GM23338 (cell line): ENCODE measurements around the gene ATXN7L2. TPM values are rescaled to one million over a fixed set of nuclear protein-coding genes. Genes with fewer than 3 reads are reported as not detected.

Source experiments
- ATAC-seq: fragments of 200-7000 bp; cut with Tn5 transposase; 3 replicates; pipeline ENCODE4 v1.9.1; 2020
- DNase-seq: peaks from one replicate; pipeline ENCODE4 v3.0.0-alpha.2; 2015; ENCODE audit warnings: low spot score
- H2AFZ ChIP-seq: fragments of 200-600 bp; sonication (generic); 2 replicates; pipeline ENCODE4 v1.8.0; 2016; ENCODE audit warnings: antibody characterized with exemption, mild to moderate bottlenecking, moderate library complexity
- H3F3A ChIP-seq: fragments of 200-600 bp; sonication (generic); replicated peaks from 2 replicates; pipeline ENCODE4 v1.8.0; 2017; ENCODE audit warnings: antibody characterized with exemption, mixed run types, low read depth
- H3K27ac ChIP-seq: fragments of 200-600 bp; sonication (generic); 2 replicates; pipeline ENCODE4 v1.6.1; 2016; ENCODE audit warnings: low read depth
- H3K27me3 ChIP-seq: fragments of 200-600 bp; sonication (generic); 2 replicates; pipeline ENCODE4 v1.8.0; 2016; ENCODE audit warnings: mild to moderate bottlenecking, mixed run types, moderate library complexity; ENCODE audit not compliant: insufficient read depth
- H3K36me3 ChIP-seq: fragments of 200-600 bp; sonication (generic); 2 replicates; pipeline ENCODE4 v1.8.0; 2016; ENCODE audit warnings: mild to moderate bottlenecking; ENCODE audit not compliant: insufficient read depth
- H3K4me1 ChIP-seq: fragments of 200-600 bp; sonication (generic); 2 replicates; pipeline ENCODE4 v1.8.0; 2016; ENCODE audit warnings: mild to moderate bottlenecking, moderate library complexity; ENCODE audit not compliant: insufficient read depth
- H3K4me2 ChIP-seq: fragments of 200-600 bp; sonication (generic); 2 replicates; pipeline ENCODE4 v1.7.1; 2017; ENCODE audit warnings: mixed run types
- H3K4me3 ChIP-seq: fragments of 200-600 bp; sonication (generic); 2 replicates; pipeline ENCODE4 v1.6.1; 2016; ENCODE audit warnings: mixed run types
- H3K79me2 ChIP-seq: fragments of 200-600 bp; sonication (generic); replicated peaks from 2 replicates; pipeline ENCODE4 v1.8.0; 2017; ENCODE audit warnings: mild to moderate bottlenecking; ENCODE audit not compliant: insufficient read depth
- H3K9me2 ChIP-seq: fragments of 200-600 bp; sonication (generic); 2 replicates; pipeline ENCODE4 v1.8.0; 2017; ENCODE audit not compliant: insufficient read depth
- H4K20me1 ChIP-seq: fragments of 200-600 bp; sonication (generic); replicated peaks from 2 replicates; pipeline ENCODE4 v1.8.0; 2017; ENCODE audit warnings: mild to moderate bottlenecking; ENCODE audit not compliant: insufficient read depth
- H3K27ac Mint-ChIP-seq: 2 replicates; pipeline ENCODE4 v1.8.0; 2020; ENCODE audit warnings: inconsistent platforms, mild to moderate bottlenecking, moderate library complexity, mixed read lengths
- H3K27me3 Mint-ChIP-seq: 3 replicates; pipeline ENCODE4 v1.8.0; 2022; ENCODE audit warnings: low read depth, mild to moderate bottlenecking, moderate library complexity, mixed read lengths, inconsistent platforms; ENCODE audit not compliant: insufficient read depth, poor library complexity
- H3K36me3 Mint-ChIP-seq: 3 replicates; pipeline ENCODE4 v1.8.0; 2021; ENCODE audit warnings: low read depth, mild to moderate bottlenecking, inconsistent platforms, moderate library complexity, mixed read lengths
- H3K4me1 Mint-ChIP-seq: 3 replicates; pipeline ENCODE4 v1.8.0; 2020; ENCODE audit warnings: mild to moderate bottlenecking, inconsistent platforms, mixed read lengths
- H3K4me3 Mint-ChIP-seq: 3 replicates; pipeline ENCODE4 v1.8.0; 2021; ENCODE audit warnings: moderate library complexity, mild to moderate bottlenecking, inconsistent platforms, mixed read lengths
- H3K9me3 Mint-ChIP-seq: 3 replicates; pipeline ENCODE4 v1.8.0; 2020; ENCODE audit warnings: moderate library complexity, mild to moderate bottlenecking, inconsistent platforms, mixed read lengths
- CREB1 ChIP-seq: fragments of 250-450 bp; sonication (Bioruptor Pico); IDR thresholded peaks from 2 replicates; pipeline ENCODE4 v1.5.0; 2020; ENCODE audit warnings: low read depth, mild to moderate bottlenecking, moderate library complexity
- EZH2 ChIP-seq: fragments of 200-600 bp; sonication (generic); IDR thresholded peaks from one replicate; pipeline ENCODE4 v1.8.0; 2017; ENCODE audit warnings: antibody characterized with exemption, mild to moderate bottlenecking, low read depth; ENCODE audit not compliant: unreplicated experiment
- EZH2phosphoT487 ChIP-seq: fragments of 200-600 bp; sonication (generic); IDR thresholded peaks from one replicate; pipeline ENCODE4 v1.8.1; 2018; ENCODE audit warnings: antibody characterized with exemption; ENCODE audit not compliant: unreplicated experiment
- JUNB ChIP-seq: IDR thresholded peaks from one replicate; pipeline ENCODE4 v1.6.1; 2016; ENCODE audit warnings: antibody characterized with exemption; ENCODE audit not compliant: unreplicated experiment
- NANOG ChIP-seq: IDR thresholded peaks from 2 replicates; pipeline ENCODE4 v1.6.1; 2016; ENCODE audit warnings: antibody characterized with exemption, borderline replicate concordance
- STAT1 ChIP-seq: IDR thresholded peaks from one replicate; pipeline ENCODE4 v1.6.1; 2016; ENCODE audit warnings: antibody characterized with exemption; ENCODE audit not compliant: unreplicated experiment
- ZNF114 ChIP-seq: fragments of 250-450 bp; sonication (Bioruptor Pico); IDR thresholded peaks from 2 replicates; pipeline ENCODE4 v1.5.0; 2020; ENCODE audit warnings: mild to moderate bottlenecking, moderate library complexity
- ZNF331 ChIP-seq: fragments of 250-450 bp; sonication (Bioruptor Pico); IDR thresholded peaks from 2 replicates; pipeline ENCODE4 v1.5.0; 2020; ENCODE audit warnings: low read depth, mild to moderate bottlenecking, moderate library complexity
- polyA plus RNA-seq: library from polyadenylated mRNA; unstranded; fragments of >200 nt; fragmentation: Nextera tagmentation; extraction: Ambion mirVana; gene quantifications from 2 replicates; pipeline ENCODE4 v1.2.1, GENCODE V29; 2016
- total RNA-seq: library from RNA; depleted of rRNA; stranded (reverse); fragments of >200 nt; shearing (Covaris generic); gene quantifications from 2 replicates; pipeline ENCODE4 v1.2.3, GENCODE V29; 2014
- TF ChIP-seq, protein P1 (sequence below), 2 experiments: fragments of 200-600 bp in 1 of 2; sonication (generic) in 1 of 2; conservative IDR thresholded peaks; 2 replicates each; pipeline versions ENCODE4 v1.5.1 to v1.6.1; 2016 to 2017; ENCODE audit warnings: antibody characterized with exemption in 2 of 2, low read depth in 2 of 2, mild to moderate bottlenecking in 2 of 2, moderate library complexity in 1 of 2
- TF ChIP-seq, protein P2 (sequence below): IDR thresholded peaks from one replicate; pipeline ENCODE4 v1.6.1; 2018; ENCODE audit warnings: antibody characterized with exemption; ENCODE audit not compliant: unreplicated experiment
- TF ChIP-seq, protein P3 (sequence below): fragments of 250-450 bp; sonication (Bioruptor Pico); IDR thresholded peaks from 2 replicates; pipeline ENCODE4 v1.5.0; 2020; ENCODE audit warnings: mild to moderate bottlenecking, moderate library complexity

Gene ATXN7L2
- total and polyA plus RNA-seq, 2 experiments from 2014 or later: 8.0 to 9.9 TPM

DNA sequence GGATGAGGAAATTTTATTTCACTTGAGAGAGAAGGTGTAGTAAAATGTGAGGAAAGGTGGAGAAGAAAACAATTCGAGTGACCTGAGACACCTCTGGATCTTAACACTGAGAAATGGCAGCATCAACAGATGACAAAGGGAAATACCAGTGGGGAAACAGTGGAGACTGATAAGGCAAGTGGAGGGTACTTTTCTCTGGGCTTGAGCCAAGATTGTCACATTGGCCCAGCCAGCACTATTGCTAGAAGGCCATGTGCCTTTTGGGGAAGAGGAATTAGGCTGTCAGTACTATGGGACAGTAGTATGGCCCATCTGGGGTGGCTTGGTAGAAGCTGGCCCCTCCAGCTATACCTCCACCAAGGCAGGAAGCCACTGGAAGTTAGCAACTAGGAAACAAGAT is 9.0 kb upstream of the ATXN7L2 start:
- no peak overlapping the region for H3K27ac Mint-ChIP-seq
- Histone ChIP-seq H3K9me2 (no peaks in the 10 kb centered on the region), H3K4me2 (no peak overlapping the region), H3K4me1 (no peaks in the 10 kb centered on the region; the same call in 1 of the 2 replicates), H3K27me3 (peaks cover 8% of the 10 kb centered on the region; the same call in 1 of the 2 replicates), H2AFZ (no peak overlapping the region), H3F3A (no peaks in the 10 kb centered on the region), H3K79me2 (no peaks in the 10 kb centered on the region), H4K20me1 (no peaks in the 10 kb centered on the region), H3K36me3 (no peaks in the 10 kb centered on the region), H3K4me3 (no peak overlapping the region), H3K27ac (no peak overlapping the region)
- no peaks in the 10 kb centered on the region; the same call in 2 of the 3 replicates for H3K9me3 Mint-ChIP-seq
- no peak overlapping the region for H3K4me3 Mint-ChIP-seq
- peaks cover 10% of the 10 kb centered on the region; the same call in 2 of the 3 replicates for H3K4me1 Mint-ChIP-seq
- DNase-seq: no peak
- H3K27me3 Mint-ChIP-seq: peaks cover 10% of the 10 kb centered on the region
- TF ChIP-seq ZNF114 (CRISPR knock-in tag) (no peak), EZH2 (no peak), ZNF331 (CRISPR knock-in tag) (no peak), STAT1 (no peak), JUNB (no peak), EZH2phosphoT487 (no peak)
- TF ChIP-seq, protein P1, sequence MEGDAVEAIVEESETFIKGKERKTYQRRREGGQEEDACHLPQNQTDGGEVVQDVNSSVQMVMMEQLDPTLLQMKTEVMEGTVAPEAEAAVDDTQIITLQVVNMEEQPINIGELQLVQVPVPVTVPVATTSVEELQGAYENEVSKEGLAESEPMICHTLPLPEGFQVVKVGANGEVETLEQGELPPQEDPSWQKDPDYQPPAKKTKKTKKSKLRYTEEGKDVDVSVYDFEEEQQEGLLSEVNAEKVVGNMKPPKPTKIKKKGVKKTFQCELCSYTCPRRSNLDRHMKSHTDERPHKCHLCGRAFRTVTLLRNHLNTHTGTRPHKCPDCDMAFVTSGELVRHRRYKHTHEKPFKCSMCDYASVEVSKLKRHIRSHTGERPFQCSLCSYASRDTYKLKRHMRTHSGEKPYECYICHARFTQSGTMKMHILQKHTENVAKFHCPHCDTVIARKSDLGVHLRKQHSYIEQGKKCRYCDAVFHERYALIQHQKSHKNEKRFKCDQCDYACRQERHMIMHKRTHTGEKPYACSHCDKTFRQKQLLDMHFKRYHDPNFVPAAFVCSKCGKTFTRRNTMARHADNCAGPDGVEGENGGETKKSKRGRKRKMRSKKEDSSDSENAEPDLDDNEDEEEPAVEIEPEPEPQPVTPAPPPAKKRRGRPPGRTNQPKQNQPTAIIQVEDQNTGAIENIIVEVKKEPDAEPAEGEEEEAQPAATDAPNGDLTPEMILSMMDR (conservative IDR thresholded peaks at IDR 0.05; ENCODE audit: low read depth in 2 of 2): no peak
- TF ChIP-seq, protein P2, sequence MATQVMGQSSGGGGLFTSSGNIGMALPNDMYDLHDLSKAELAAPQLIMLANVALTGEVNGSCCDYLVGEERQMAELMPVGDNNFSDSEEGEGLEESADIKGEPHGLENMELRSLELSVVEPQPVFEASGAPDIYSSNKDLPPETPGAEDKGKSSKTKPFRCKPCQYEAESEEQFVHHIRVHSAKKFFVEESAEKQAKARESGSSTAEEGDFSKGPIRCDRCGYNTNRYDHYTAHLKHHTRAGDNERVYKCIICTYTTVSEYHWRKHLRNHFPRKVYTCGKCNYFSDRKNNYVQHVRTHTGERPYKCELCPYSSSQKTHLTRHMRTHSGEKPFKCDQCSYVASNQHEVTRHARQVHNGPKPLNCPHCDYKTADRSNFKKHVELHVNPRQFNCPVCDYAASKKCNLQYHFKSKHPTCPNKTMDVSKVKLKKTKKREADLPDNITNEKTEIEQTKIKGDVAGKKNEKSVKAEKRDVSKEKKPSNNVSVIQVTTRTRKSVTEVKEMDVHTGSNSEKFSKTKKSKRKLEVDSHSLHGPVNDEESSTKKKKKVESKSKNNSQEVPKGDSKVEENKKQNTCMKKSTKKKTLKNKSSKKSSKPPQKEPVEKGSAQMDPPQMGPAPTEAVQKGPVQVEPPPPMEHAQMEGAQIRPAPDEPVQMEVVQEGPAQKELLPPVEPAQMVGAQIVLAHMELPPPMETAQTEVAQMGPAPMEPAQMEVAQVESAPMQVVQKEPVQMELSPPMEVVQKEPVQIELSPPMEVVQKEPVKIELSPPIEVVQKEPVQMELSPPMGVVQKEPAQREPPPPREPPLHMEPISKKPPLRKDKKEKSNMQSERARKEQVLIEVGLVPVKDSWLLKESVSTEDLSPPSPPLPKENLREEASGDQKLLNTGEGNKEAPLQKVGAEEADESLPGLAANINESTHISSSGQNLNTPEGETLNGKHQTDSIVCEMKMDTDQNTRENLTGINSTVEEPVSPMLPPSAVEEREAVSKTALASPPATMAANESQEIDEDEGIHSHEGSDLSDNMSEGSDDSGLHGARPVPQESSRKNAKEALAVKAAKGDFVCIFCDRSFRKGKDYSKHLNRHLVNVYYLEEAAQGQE: no peak
- ATAC-seq: no peak
- no peaks in the 10 kb centered on the region for H3K36me3 Mint-ChIP-seq

DNA sequence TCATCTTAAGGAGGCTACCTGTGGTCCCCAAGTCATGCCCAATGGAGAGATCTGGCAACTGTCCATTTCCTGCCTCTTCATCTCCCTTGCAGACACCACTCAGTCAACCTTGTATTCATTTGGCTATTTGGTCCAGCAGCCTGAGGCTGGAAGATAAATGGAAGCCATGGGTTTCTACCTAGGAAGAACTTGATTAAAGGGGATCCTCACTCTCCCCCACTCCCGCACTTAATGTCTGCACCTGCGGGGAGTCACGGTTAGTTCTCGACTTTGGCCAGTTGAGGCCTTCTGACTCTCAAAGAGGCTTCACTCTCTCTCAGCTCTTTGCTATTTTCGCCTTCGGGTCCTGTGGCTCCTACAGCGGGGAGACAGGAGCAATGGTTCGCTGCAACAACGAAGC is 8.4 kb upstream of the ATXN7L2 start:
- Histone ChIP-seq H3K9me2 (no peaks in the 10 kb centered on the region), H3K27me3 (peaks cover 3% of the 10 kb centered on the region; the same call in 1 of the 2 replicates), H3K79me2 (no peaks in the 10 kb centered on the region), H3K4me3 (no peak overlapping the region), H3K27ac (no peak overlapping the region), H3K4me1 (no peaks in the 10 kb centered on the region; the same call in 1 of the 2 replicates), H3K36me3 (no peaks in the 10 kb centered on the region), H3K4me2 (no peak overlapping the region), H3F3A (no peaks in the 10 kb centered on the region), H4K20me1 (no peaks in the 10 kb centered on the region), H2AFZ (no peak overlapping the region)
- Mint-ChIP-seq H3K27me3 (peaks cover 10% of the 10 kb centered on the region), H3K4me3 (no peak overlapping the region), H3K9me3 (no peaks in the 10 kb centered on the region; the same call in 2 of the 3 replicates), H3K36me3 (no peaks in the 10 kb centered on the region), H3K27ac (no peak overlapping the region), H3K4me1 (peaks cover 10% of the 10 kb centered on the region)
- DNase-seq (no peak), ATAC-seq (no peak)
- TF ChIP-seq STAT1 (no peak), NANOG (no peak), EZH2phosphoT487 (no peak), CREB1 (CRISPR knock-in tag) (no peak), EZH2 (no peak)
- TF ChIP-seq, protein P3, sequence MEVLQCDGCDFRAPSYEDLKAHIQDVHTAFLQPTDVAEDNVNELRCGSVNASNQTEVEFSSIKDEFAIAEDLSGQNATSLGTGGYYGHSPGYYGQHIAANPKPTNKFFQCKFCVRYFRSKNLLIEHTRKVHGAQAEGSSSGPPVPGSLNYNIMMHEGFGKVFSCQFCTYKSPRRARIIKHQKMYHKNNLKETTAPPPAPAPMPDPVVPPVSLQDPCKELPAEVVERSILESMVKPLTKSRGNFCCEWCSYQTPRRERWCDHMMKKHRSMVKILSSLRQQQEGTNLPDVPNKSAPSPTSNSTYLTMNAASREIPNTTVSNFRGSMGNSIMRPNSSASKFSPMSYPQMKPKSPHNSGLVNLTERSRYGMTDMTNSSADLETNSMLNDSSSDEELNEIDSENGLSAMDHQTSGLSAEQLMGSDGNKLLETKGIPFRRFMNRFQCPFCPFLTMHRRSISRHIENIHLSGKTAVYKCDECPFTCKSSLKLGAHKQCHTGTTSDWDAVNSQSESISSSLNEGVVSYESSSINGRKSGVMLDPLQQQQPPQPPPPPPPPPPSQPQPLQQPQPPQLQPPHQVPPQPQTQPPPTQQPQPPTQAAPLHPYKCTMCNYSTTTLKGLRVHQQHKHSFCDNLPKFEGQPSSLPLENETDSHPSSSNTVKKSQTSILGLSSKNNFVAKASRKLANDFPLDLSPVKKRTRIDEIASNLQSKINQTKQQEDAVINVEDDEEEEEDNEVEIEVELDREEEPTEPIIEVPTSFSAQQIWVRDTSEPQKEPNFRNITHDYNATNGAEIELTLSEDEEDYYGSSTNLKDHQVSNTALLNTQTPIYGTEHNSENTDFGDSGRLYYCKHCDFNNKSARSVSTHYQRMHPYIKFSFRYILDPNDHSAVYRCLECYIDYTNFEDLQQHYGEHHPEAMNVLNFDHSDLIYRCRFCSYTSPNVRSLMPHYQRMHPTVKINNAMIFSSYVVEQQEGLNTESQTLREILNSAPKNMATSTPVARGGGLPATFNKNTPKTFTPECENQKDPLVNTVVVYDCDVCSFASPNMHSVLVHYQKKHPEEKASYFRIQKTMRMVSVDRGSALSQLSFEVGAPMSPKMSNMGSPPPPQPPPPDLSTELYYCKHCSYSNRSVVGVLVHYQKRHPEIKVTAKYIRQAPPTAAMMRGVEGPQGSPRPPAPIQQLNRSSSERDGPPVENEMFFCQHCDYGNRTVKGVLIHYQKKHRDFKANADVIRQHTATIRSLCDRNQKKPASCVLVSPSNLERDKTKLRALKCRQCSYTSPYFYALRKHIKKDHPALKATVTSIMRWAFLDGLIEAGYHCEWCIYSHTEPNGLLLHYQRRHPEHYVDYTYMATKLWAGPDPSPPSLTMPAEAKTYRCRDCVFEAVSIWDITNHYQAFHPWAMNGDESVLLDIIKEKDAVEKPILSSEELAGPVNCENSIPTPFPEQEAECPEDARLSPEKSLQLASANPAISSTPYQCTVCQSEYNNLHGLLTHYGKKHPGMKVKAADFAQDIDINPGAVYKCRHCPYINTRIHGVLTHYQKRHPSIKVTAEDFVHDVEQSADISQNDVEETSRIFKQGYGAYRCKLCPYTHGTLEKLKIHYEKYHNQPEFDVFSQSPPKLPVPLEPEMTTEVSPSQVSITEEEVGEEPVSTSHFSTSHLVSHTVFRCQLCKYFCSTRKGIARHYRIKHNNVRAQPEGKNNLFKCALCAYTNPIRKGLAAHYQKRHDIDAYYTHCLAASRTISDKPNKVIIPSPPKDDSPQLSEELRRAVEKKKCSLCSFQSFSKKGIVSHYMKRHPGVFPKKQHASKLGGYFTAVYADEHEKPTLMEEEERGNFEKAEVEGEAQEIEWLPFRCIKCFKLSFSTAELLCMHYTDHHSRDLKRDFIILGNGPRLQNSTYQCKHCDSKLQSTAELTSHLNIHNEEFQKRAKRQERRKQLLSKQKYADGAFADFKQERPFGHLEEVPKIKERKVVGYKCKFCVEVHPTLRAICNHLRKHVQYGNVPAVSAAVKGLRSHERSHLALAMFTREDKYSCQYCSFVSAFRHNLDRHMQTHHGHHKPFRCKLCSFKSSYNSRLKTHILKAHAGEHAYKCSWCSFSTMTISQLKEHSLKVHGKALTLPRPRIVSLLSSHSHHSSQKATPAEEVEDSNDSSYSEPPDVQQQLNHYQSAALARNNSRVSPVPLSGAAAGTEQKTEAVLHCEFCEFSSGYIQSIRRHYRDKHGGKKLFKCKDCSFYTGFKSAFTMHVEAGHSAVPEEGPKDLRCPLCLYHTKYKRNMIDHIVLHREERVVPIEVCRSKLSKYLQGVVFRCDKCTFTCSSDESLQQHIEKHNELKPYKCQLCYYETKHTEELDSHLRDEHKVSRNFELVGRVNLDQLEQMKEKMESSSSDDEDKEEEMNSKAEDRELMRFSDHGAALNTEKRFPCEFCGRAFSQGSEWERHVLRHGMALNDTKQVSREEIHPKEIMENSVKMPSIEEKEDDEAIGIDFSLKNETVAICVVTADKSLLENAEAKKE (CRISPR knock-in tag): no peak
